Breast epithelium (tissue), 3 donors: Measurements from ENCODE around the gene ICOSLG.

ENCODE experiments used
- POLR2A ChIP-seq: fragments of 450-650 bp; IDR thresholded peaks from one replicate; pipeline ENCODE4 v1.6.1; 2016; ENCODE audit warnings: antibody characterized with exemption, mild to moderate bottlenecking, moderate library complexity
- POLR2AphosphoS5 ChIP-seq, 3 donors: sonication (generic); formaldehyde crosslinking; IDR thresholded peaks; one replicate each; pipeline ENCODE4 v1.6.1; 2017; ENCODE audit warnings: antibody characterized with exemption in 3 of 3
- TF ChIP-seq, protein P1 (sequence below), 3 donors: fragments of 450-650 bp; IDR thresholded peaks; one replicate each; pipeline ENCODE4 v1.5.1; 2016 to 2017; ENCODE audit warnings: antibody characterized with exemption in 3 of 3, mild to moderate bottlenecking in 3 of 3, moderate library complexity in 3 of 3

DNA sequence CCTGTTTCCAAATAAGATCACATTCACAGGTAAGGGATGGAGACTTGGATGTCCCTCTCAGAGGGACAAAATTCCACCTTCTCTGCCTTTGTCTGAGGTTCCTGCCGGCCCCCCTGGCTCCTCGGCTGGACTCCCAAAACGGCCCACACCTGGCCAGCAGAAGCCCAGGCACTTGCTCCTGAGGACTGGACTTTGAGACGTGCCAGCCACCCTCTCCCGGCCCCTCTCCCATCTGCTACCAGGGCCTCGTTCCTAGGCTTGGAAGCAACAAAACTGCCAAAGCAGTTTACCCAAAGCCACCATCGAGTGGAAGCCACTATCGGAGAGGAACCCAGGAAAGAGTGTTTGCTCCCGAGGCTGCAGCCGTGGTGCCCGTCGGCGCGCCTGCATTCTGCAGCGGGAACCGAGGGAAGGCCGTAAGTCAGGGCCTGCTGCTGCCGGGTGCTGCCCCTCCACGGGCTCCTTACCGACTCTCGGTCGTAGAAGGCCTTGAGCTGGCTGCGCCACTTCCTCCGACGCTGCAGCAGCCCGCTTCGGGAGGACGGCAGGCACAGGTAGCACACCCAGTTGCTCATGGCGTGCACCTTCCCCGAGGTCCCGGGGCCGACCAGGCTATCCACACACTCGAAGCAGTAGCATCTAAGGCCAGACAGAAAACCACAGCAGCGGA is 17.4 kb upstream of the ICOSLG start:
- TF ChIP-seq, protein P1, sequence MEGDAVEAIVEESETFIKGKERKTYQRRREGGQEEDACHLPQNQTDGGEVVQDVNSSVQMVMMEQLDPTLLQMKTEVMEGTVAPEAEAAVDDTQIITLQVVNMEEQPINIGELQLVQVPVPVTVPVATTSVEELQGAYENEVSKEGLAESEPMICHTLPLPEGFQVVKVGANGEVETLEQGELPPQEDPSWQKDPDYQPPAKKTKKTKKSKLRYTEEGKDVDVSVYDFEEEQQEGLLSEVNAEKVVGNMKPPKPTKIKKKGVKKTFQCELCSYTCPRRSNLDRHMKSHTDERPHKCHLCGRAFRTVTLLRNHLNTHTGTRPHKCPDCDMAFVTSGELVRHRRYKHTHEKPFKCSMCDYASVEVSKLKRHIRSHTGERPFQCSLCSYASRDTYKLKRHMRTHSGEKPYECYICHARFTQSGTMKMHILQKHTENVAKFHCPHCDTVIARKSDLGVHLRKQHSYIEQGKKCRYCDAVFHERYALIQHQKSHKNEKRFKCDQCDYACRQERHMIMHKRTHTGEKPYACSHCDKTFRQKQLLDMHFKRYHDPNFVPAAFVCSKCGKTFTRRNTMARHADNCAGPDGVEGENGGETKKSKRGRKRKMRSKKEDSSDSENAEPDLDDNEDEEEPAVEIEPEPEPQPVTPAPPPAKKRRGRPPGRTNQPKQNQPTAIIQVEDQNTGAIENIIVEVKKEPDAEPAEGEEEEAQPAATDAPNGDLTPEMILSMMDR (IDR thresholded peaks at IDR 0.05): no peak
- no peak for TF ChIP-seq POLR2A
- no peak for TF ChIP-seq POLR2AphosphoS5 (IDR thresholded peaks at IDR 0.05)
